Smooth muscle cell (in vitro differentiated cells): Measurements from ENCODE around the gene ANXA7. TPM values are rescaled to one million over a fixed set of nuclear protein-coding genes. Genes with fewer than 3 reads are reported as not detected.

Experiments
- DNase-seq: peaks from one replicate; lab custom pipeline; 2025; ENCODE audit not compliant: unreplicated experiment; lab: John Stamatoyannopoulos, UW
- H2AFZ ChIP-seq: fragments of 200-600 bp; sonication (generic); 2 replicates; pipeline ENCODE4 v1.6.0; 2016; ENCODE audit warnings: antibody characterized with exemption, low read depth, mild to moderate bottlenecking
- H3F3A ChIP-seq: fragments of 200-600 bp; sonication (generic); 2 replicates; pipeline ENCODE4 v1.6.0; 2017; ENCODE audit warnings: antibody characterized with exemption, low read depth
- H3K27ac ChIP-seq: fragments of 200-600 bp; sonication (generic); 2 replicates; pipeline ENCODE4 v1.5.1; 2016; ENCODE audit warnings: low read depth, mild to moderate bottlenecking
- H3K27me3 ChIP-seq: fragments of 200-600 bp; sonication (generic); 2 replicates; pipeline ENCODE4 v1.6.1; 2016; ENCODE audit warnings: low read depth, mild to moderate bottlenecking
- H3K36me3 ChIP-seq: fragments of 200-600 bp; sonication (generic); 2 replicates; pipeline ENCODE4 v1.5.1; 2016; ENCODE audit warnings: low read depth
- H3K4me1 ChIP-seq: fragments of 200-600 bp; sonication (generic); 2 replicates; pipeline ENCODE4 v1.5.1; 2016; ENCODE audit warnings: low read depth
- H3K4me2 ChIP-seq: fragments of 200-600 bp; sonication (generic); 2 replicates; pipeline ENCODE4 v1.6.0; 2016; ENCODE audit warnings: mild to moderate bottlenecking
- H3K4me3 ChIP-seq: fragments of 200-600 bp; sonication (generic); 2 replicates; pipeline ENCODE4 v1.5.1; 2016; ENCODE audit warnings: mild to moderate bottlenecking
- H3K79me2 ChIP-seq: fragments of 200-600 bp; sonication (generic); 2 replicates; pipeline ENCODE4 v1.6.0; 2016; ENCODE audit warnings: low read depth, mild to moderate bottlenecking
- H3K9ac ChIP-seq: fragments of 200-600 bp; sonication (generic); 2 replicates; pipeline ENCODE4 v1.6.0; 2016; ENCODE audit warnings: low read depth
- H3K9me3 ChIP-seq: fragments of 200-600 bp; sonication (generic); replicated peaks from 2 replicates; pipeline ENCODE4 v1.5.1; 2016; ENCODE audit warnings: low read depth
- H4K20me1 ChIP-seq: fragments of 200-600 bp; sonication (generic); 2 replicates; pipeline ENCODE4 v1.6.0; 2016; ENCODE audit warnings: low read depth
- CTCF ChIP-seq: fragments of 200-600 bp; sonication (generic); IDR thresholded peaks from 2 replicates; pipeline ENCODE4 v1.5.1; 2017; ENCODE audit warnings: borderline replicate concordance, mild to moderate bottlenecking, antibody characterized with exemption; ENCODE audit not compliant: insufficient read depth, poor library complexity, severe bottlenecking
- WGBS: methylation state at CpG from one replicate; pipeline ENCODE4 v1.1.7; 2016; ENCODE audit warnings: low lambda C conversion rate; 5-methylcytosine and 5-hydroxymethylcytosine counted together
- polyA plus RNA-seq: library from polyadenylated mRNA; unstranded; fragments of >200 nt; fragmentation: Nextera tagmentation; extraction: Ambion mirVana; gene quantifications from 2 replicates; pipeline ENCODE4 v1.2.1, GENCODE V29; 2016
- total RNA-seq: library from RNA; depleted of rRNA; stranded (reverse); fragments of >200 nt; gene quantifications from 2 replicates; pipeline ENCODE4 v1.2.3, GENCODE V29; 2014

Gene ANXA7
- total and polyA plus RNA-seq, 2 experiments from 2014 or later = 52.6 to 57.6 TPM

GRCh38 chr10:73432646-73433537 lies 19.0 kb upstream of the ANXA7 start:
- no peak overlapping the region for H3K9ac ChIP-seq
- H3K27ac ChIP-seq = no peak overlapping the region
- 51% methylated on average over 2 of the region's 2 CpGs for WGBS
- no peaks in the 10 kb centered on the region for H3K79me2 ChIP-seq
- H2AFZ ChIP-seq = no peak overlapping the region
- no peaks in the 10 kb centered on the region for H3F3A ChIP-seq
- no peaks in the 10 kb centered on the region for H4K20me1 ChIP-seq
- H3K9me3 ChIP-seq = no peaks in the 10 kb centered on the region
- H3K27me3 ChIP-seq = no peaks in the 10 kb centered on the region
- peaks cover 5% of the 10 kb centered on the region for H3K36me3 ChIP-seq
- no peaks in the 10 kb centered on the region for H3K4me1 ChIP-seq
- DNase-seq = no peak
- H3K4me3 ChIP-seq = no peak overlapping the region
- H3K4me2 ChIP-seq = no peak overlapping the region
- no peak for TF ChIP-seq CTCF

- DNase-seq = no peak
- H3K4me3 ChIP-seq = no peak overlapping the region
- H3K79me2 ChIP-seq = no peaks in the 10 kb centered on the region
- no peaks in the 10 kb centered on the region for H3K9me3 ChIP-seq
- H3K27me3 ChIP-seq = no peaks in the 10 kb centered on the region
- H3K4me1 ChIP-seq = no peaks in the 10 kb centered on the region
- H4K20me1 ChIP-seq = no peaks in the 10 kb centered on the region
- TF ChIP-seq CTCF = no peak
- H3K27ac ChIP-seq = no peak overlapping the region
- 97% methylated on average over 4 of the region's 4 CpGs for WGBS
- H3F3A ChIP-seq = no peaks in the 10 kb centered on the region
- H3K9ac ChIP-seq = no peak overlapping the region
- no peak overlapping the region for H3K4me2 ChIP-seq
- peaks cover 9% of the 10 kb centered on the region for H3K36me3 ChIP-seq
- no peak overlapping the region for H2AFZ ChIP-seq
These were observed 12.5 kb upstream of the ANXA7 start for GRCh38 chr10:73426318-73426717.

GRCh38 chr10:73424478-73424877 lies 10.6 kb upstream of the ANXA7 start:
- H3K36me3 ChIP-seq = peaks cover 9% of the 10 kb centered on the region
- 77% methylated on average over 3 of the region's 3 CpGs for WGBS

More at GRCh38 chr10:73424478-73424877, 10.6 kb upstream of the ANXA7 start:
- DNase-seq = no peak
- no peak overlapping the region for H3K27ac ChIP-seq
- H3K4me3 ChIP-seq = no peak overlapping the region
- TF ChIP-seq CTCF = no peak
- H2AFZ ChIP-seq = no peak overlapping the region
- no peak overlapping the region for H3K9ac ChIP-seq
- H3K79me2 ChIP-seq = no peaks in the 10 kb centered on the region
- no peaks in the 10 kb centered on the region for H3F3A ChIP-seq
- no peaks in the 10 kb centered on the region for H4K20me1 ChIP-seq
- no peak overlapping the region for H3K4me2 ChIP-seq
- no peaks in the 10 kb centered on the region for H3K4me1 ChIP-seq
- H3K27me3 ChIP-seq = no peaks in the 10 kb centered on the region
- H3K9me3 ChIP-seq = no peaks in the 10 kb centered on the region
